Neural cell (in vitro differentiated cells): ENCODE data around the gene SLC25A34. TPM values are rescaled to one million over a fixed set of nuclear protein-coding genes. Genes with fewer than 3 reads are reported as not detected.

Experiments
- H2AFZ ChIP-seq: fragments of 200-600, 300-800 bp; sonication (generic), shearing (Covaris generic); 2 replicates; pipeline ENCODE4 v1.6.0; 2014; ENCODE audit warnings: low read depth, mild to moderate bottlenecking, antibody characterized with exemption, low read length, moderate library complexity
- H3F3A ChIP-seq: fragments of 200-600 bp; shearing (Covaris generic); 2 replicates; pipeline ENCODE4 v1.6.1; 2016; ENCODE audit warnings: mild to moderate bottlenecking, moderate library complexity, mixed read lengths, antibody characterized with exemption, low read length; ENCODE audit not compliant: insufficient read depth, poor library complexity, severe bottlenecking
- H3K27ac ChIP-seq: fragments of 200-600, 300-800 bp; sonication (generic), shearing (Covaris generic); 2 replicates; pipeline ENCODE4 v1.5.1; 2014; ENCODE audit warnings: mild to moderate bottlenecking, low read length, moderate library complexity
- H3K27me3 ChIP-seq: fragments of 300-800, 200-600 bp; sonication (generic), shearing (Covaris generic); 2 replicates; pipeline ENCODE4 v1.6.0; 2014; ENCODE audit warnings: mild to moderate bottlenecking, low read depth, low read length, moderate library complexity; ENCODE audit not compliant: insufficient read depth
- H3K36me3 ChIP-seq: fragments of 300-800, 200-600 bp; sonication (generic), shearing (Covaris generic); 2 replicates; pipeline ENCODE4 v1.5.1; 2014; ENCODE audit warnings: mild to moderate bottlenecking, antibody characterized with exemption, low read length, moderate library complexity; ENCODE audit not compliant: insufficient read depth
- H3K4me2 ChIP-seq: fragments of 300-800, 200-600 bp; sonication (generic), shearing (Covaris generic); 2 replicates; pipeline ENCODE4 v1.6.0; 2014; ENCODE audit warnings: mild to moderate bottlenecking, low read length
- H3K4me3 ChIP-seq: fragments of 300-800, 200-600 bp; sonication (generic), shearing (Covaris generic); 2 replicates; pipeline ENCODE4 v1.5.1; 2014; ENCODE audit warnings: mild to moderate bottlenecking, low read length, moderate library complexity
- H3K79me2 ChIP-seq: fragments of 200-600 bp; shearing (Covaris generic); replicated peaks from 2 replicates; pipeline ENCODE4 v1.6.0; 2014; ENCODE audit warnings: mild to moderate bottlenecking, low read length, moderate library complexity; ENCODE audit not compliant: insufficient read depth
- H3K9ac ChIP-seq: fragments of 300-800, 200-600 bp; sonication (generic), shearing (Covaris generic); 2 replicates; pipeline ENCODE4 v1.6.1; 2016; ENCODE audit warnings: mild to moderate bottlenecking, low read length, mixed read lengths
- H3K9me2 ChIP-seq: fragments of 200-600 bp; shearing (Covaris generic); 2 replicates; pipeline ENCODE4 v1.6.1; 2016; ENCODE audit warnings: mild to moderate bottlenecking, low read length, mixed read lengths; ENCODE audit not compliant: insufficient read depth
- H3K9me3 ChIP-seq: fragments of 200-600, 300-800 bp; sonication (generic), shearing (Covaris generic); 2 replicates; pipeline ENCODE4 v1.6.1; 2016; ENCODE audit warnings: mild to moderate bottlenecking, mixed run types, low read length, moderate library complexity, mixed read lengths
- H4K20me1 ChIP-seq: fragments of 200-600 bp; shearing (Covaris generic); 2 replicates; pipeline ENCODE4 v1.6.1; 2016; ENCODE audit warnings: mild to moderate bottlenecking, mixed run types; ENCODE audit not compliant: insufficient read depth
- EP300 ChIP-seq: fragments of 450-650 bp; conservative IDR thresholded peaks from 2 replicates; pipeline ENCODE4 v1.6.1; 2014; ENCODE audit warnings: antibody characterized with exemption, mild to moderate bottlenecking, moderate library complexity; ENCODE audit not compliant: poor library complexity, severe bottlenecking
- EZH2 ChIP-seq: fragments of 200-600, 300-800 bp; shearing (Covaris generic), sonication (generic); IDR thresholded peaks from 2 replicates; pipeline ENCODE4 v1.6.1; 2014; ENCODE audit warnings: antibody characterized with exemption, low read length, borderline replicate concordance, mild to moderate bottlenecking; ENCODE audit not compliant: insufficient read depth, poor library complexity, severe bottlenecking
- MXI1 ChIP-seq: fragments of 450-650 bp; conservative IDR thresholded peaks from 2 replicates; pipeline ENCODE4 v1.6.1; 2014; ENCODE audit warnings: antibody characterized with exemption, mild to moderate bottlenecking; ENCODE audit not compliant: poor library complexity, severe bottlenecking
- POLR2AphosphoS5 ChIP-seq: IDR thresholded peaks from 2 replicates; pipeline ENCODE4 v1.6.1; 2012
- RAD21 ChIP-seq: fragments of 450-650 bp; conservative IDR thresholded peaks from 2 replicates; pipeline ENCODE4 v1.6.1; 2014; ENCODE audit warnings: antibody characterized with exemption, mild to moderate bottlenecking, moderate library complexity
- SMC3 ChIP-seq: fragments of 450-650 bp; conservative IDR thresholded peaks from 2 replicates; pipeline ENCODE4 v1.6.1; 2014; ENCODE audit warnings: antibody characterized with exemption, mild to moderate bottlenecking, moderate library complexity; ENCODE audit not compliant: poor library complexity
- TAF1 ChIP-seq: IDR thresholded peaks from 2 replicates; pipeline ENCODE4 v1.6.1; 2012; ENCODE audit warnings: low read depth
- polyA plus RNA-seq: library from polyadenylated mRNA; depleted of rRNA; stranded (reverse); fragments of >200 nt; gene quantifications from 2 replicates; pipeline ENCODE4 v1.2.3, GENCODE V29; 2014
- TF ChIP-seq, protein P1 (sequence below): fragments of 450-650 bp; IDR thresholded peaks from 2 replicates; pipeline ENCODE4 v1.5.1; 2014; ENCODE audit warnings: antibody characterized with exemption, mild to moderate bottlenecking, moderate library complexity; ENCODE audit not compliant: poor library complexity, severe bottlenecking
- TF ChIP-seq, protein P2 (sequence below): IDR thresholded peaks from 2 replicates; pipeline ENCODE4 v1.6.1; 2012; ENCODE audit warnings: borderline replicate concordance

The SLC25A34 gene
- polyA plus RNA-seq, 1 donor from 2014 or later: 5.4 TPM

- no peaks in the 10 kb centered on the region for H3F3A ChIP-seq
- H2AFZ ChIP-seq: no peak overlapping the region
- no peak overlapping the region for H3K9ac ChIP-seq
- H3K9me3 ChIP-seq: no peaks in the 10 kb centered on the region
- TF ChIP-seq EP300 (no peak), EZH2 (no peak), SMC3 (no peak), POLR2AphosphoS5 (no peak), MXI1 (no peak), RAD21 (no peak)
- H3K9me2 ChIP-seq: no peaks in the 10 kb centered on the region
- no peaks in the 10 kb centered on the region for H3K79me2 ChIP-seq
- H3K27me3 ChIP-seq: no peaks in the 10 kb centered on the region
- no peak overlapping the region for H3K27ac ChIP-seq
- H3K36me3 ChIP-seq: no peaks in the 10 kb centered on the region
- no peaks in the 10 kb centered on the region for H4K20me1 ChIP-seq
- no peak overlapping the region for H3K4me2 ChIP-seq
- no peak overlapping the region for H3K4me3 ChIP-seq
These were observed 31.9 kb downstream of the SLC25A34 start for GRCh38 chr1:15767941-15768340.

GRCh38 chr1:15768388-15768787 lies 32.3 kb downstream of the SLC25A34 start:
- TF ChIP-seq, protein P1, sequence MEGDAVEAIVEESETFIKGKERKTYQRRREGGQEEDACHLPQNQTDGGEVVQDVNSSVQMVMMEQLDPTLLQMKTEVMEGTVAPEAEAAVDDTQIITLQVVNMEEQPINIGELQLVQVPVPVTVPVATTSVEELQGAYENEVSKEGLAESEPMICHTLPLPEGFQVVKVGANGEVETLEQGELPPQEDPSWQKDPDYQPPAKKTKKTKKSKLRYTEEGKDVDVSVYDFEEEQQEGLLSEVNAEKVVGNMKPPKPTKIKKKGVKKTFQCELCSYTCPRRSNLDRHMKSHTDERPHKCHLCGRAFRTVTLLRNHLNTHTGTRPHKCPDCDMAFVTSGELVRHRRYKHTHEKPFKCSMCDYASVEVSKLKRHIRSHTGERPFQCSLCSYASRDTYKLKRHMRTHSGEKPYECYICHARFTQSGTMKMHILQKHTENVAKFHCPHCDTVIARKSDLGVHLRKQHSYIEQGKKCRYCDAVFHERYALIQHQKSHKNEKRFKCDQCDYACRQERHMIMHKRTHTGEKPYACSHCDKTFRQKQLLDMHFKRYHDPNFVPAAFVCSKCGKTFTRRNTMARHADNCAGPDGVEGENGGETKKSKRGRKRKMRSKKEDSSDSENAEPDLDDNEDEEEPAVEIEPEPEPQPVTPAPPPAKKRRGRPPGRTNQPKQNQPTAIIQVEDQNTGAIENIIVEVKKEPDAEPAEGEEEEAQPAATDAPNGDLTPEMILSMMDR: no peak

GRCh38 chr1:15770313-15770962 lies 34.4 kb downstream of the SLC25A34 start:
- H3K9ac ChIP-seq: no peak overlapping the region
- no peaks in the 10 kb centered on the region for H3K9me2 ChIP-seq
- H4K20me1 ChIP-seq: no peaks in the 10 kb centered on the region
- TF ChIP-seq RAD21: no peak
- TF ChIP-seq, protein P2, sequence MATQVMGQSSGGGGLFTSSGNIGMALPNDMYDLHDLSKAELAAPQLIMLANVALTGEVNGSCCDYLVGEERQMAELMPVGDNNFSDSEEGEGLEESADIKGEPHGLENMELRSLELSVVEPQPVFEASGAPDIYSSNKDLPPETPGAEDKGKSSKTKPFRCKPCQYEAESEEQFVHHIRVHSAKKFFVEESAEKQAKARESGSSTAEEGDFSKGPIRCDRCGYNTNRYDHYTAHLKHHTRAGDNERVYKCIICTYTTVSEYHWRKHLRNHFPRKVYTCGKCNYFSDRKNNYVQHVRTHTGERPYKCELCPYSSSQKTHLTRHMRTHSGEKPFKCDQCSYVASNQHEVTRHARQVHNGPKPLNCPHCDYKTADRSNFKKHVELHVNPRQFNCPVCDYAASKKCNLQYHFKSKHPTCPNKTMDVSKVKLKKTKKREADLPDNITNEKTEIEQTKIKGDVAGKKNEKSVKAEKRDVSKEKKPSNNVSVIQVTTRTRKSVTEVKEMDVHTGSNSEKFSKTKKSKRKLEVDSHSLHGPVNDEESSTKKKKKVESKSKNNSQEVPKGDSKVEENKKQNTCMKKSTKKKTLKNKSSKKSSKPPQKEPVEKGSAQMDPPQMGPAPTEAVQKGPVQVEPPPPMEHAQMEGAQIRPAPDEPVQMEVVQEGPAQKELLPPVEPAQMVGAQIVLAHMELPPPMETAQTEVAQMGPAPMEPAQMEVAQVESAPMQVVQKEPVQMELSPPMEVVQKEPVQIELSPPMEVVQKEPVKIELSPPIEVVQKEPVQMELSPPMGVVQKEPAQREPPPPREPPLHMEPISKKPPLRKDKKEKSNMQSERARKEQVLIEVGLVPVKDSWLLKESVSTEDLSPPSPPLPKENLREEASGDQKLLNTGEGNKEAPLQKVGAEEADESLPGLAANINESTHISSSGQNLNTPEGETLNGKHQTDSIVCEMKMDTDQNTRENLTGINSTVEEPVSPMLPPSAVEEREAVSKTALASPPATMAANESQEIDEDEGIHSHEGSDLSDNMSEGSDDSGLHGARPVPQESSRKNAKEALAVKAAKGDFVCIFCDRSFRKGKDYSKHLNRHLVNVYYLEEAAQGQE: no peak
- TF ChIP-seq POLR2AphosphoS5: no peak
- TF ChIP-seq EP300: no peak
- no peak for TF ChIP-seq MXI1
- TF ChIP-seq SMC3: no peak
- TF ChIP-seq TAF1: no peak
- TF ChIP-seq, protein P1: no peak
- no peak for TF ChIP-seq EZH2
- no peak overlapping the region for H3K27ac ChIP-seq
- H3K4me2 ChIP-seq: no peak overlapping the region
- no peak overlapping the region for H3K4me3 ChIP-seq
- no peaks in the 10 kb centered on the region for H3F3A ChIP-seq
- H3K9me3 ChIP-seq: no peaks in the 10 kb centered on the region
- H3K79me2 ChIP-seq: no peaks in the 10 kb centered on the region
- H3K27me3 ChIP-seq: no peaks in the 10 kb centered on the region
- H3K36me3 ChIP-seq: peaks cover 6% of the 10 kb centered on the region
- no peak overlapping the region for H2AFZ ChIP-seq

More at GRCh38 chr1:15768388-15768787, 32.3 kb downstream of the SLC25A34 start:
- no peak overlapping the region for H2AFZ ChIP-seq
- H3K27me3 ChIP-seq: no peaks in the 10 kb centered on the region
- H3F3A ChIP-seq: no peaks in the 10 kb centered on the region
- H4K20me1 ChIP-seq: no peaks in the 10 kb centered on the region
- H3K27ac ChIP-seq: no peak overlapping the region
- no peak overlapping the region for H3K4me3 ChIP-seq
- H3K9ac ChIP-seq: no peak overlapping the region
- H3K9me3 ChIP-seq: no peaks in the 10 kb centered on the region
- H3K4me2 ChIP-seq: no peak overlapping the region
- H3K36me3 ChIP-seq: no peaks in the 10 kb centered on the region
- H3K79me2 ChIP-seq: no peaks in the 10 kb centered on the region
- no peaks in the 10 kb centered on the region for H3K9me2 ChIP-seq
